Endometrium (tissue), 2 donors: ENCODE data around the gene LAMA3.

ENCODE experiments used
- FAIRE-seq: peaks from 2 replicates; lab custom pipeline; 2012; peaks lifted over from hg19 to GRCh38; lab: Jason Lieb, UNC
- donor health status: control.
- donor health status: control.

The LAMA3 gene

DNA sequence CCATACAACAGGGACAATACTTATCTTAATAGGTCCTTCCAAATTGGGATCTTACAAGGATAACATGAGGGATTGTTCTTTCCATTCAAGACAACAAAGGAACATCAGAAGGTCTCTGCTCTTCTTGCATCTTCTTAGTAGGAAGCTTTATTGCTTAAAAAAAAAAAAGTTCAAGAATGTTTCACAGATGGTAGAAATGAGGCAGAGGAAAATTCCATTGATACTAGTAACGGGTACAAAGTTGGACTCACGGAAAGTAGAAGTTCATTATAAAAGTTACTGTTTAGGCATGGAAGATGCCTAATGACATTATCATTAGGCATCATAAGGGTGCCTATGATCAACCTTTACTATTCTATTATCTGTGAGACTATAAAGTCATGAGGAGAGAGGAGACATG lies 136.2 kb downstream of the LAMA3 start:
- FAIRE-seq, result no peak

GRCh38 chr18:23825978-23826405 lies 136.7 kb downstream of the LAMA3 start:
- FAIRE-seq, result no peak

- no peak for FAIRE-seq
Observed at GRCh38 chr18:23826850-23827620, 137.8 kb downstream of the LAMA3 start.

GRCh38 chr18:23827681-23828080 lies 138.4 kb downstream of the LAMA3 start:
- no peak for FAIRE-seq

DNA sequence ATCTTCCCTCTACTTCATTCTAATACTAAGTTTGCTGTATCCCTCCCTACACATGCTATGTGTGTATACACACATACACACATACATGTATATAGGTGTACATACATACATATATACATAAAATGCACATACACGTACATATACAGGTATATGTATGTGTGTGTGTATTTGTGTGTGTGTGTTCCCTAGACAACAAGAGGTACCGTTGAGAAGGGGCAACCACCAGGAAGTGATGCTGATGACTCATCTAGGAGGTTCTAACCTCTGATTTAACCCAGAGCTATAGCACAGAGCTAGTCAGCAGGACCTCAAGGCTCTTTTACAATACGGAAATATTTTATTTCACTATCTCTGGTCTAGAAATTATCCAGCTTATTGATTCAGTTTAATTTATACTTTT lies 139.2 kb downstream of the LAMA3 start:
- FAIRE-seq, result no peak

GRCh38 chr18:23832911-23833310 lies 143.7 kb downstream of the LAMA3 start:
- FAIRE-seq, result no peak

- FAIRE-seq, result no peak
Observed at GRCh38 chr18:23833714-23834113, 144.5 kb downstream of the LAMA3 start.

- no peak for FAIRE-seq
Observed at GRCh38 chr18:23835091-23835490, 145.8 kb downstream of the LAMA3 start.

GRCh38 chr18:23835506-23835905 lies 146.3 kb downstream of the LAMA3 start:
- no peak for FAIRE-seq

DNA sequence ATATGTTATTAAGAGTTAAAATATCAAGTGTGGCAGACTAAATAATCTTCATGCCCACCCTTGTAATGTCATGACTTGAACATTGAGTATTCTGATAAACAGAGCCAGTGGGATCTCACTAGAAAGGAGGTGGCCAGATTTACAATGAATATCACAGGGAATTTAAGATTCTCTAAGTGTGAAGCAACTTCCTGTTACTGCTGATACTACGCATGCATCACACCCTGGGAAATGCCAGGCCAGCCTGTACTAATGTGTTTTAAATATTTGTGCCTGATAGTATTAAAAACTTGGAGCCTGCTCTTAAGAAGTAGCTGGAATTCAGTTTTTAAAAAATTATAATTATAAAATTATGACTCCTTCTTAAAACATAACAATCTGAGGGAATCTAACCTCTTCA lies 148.3 kb downstream of the LAMA3 start:
- no peak for FAIRE-seq

- no peak for FAIRE-seq
Observed at GRCh38 chr18:23838233-23838632, 149.0 kb downstream of the LAMA3 start.

DNA sequence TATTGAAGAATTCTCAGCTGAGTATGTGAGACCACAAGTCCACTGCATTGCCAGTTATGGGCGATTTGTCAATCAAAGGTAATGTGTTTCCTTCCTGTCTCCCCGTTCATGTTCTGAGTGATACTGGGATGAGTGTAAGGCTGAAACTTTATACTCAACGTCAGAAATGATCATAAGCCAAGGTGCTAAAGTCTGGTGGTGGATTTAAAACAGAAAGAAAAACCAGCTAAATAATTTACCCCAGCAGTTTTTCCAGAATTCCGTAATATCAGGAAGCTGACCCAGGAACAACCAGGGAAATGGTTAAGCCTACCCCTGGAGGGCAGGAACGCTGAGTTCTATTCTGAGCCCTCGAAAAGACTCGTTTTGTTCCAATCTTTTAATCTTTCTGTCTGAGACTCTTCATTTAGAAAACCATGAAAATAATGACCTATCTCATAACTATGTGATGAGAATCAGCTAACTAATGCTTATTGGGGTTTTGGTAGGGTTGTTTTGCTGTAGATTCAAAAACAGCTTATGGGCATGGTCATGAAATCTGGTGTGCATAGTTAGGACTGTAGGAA lies 149.6 kb downstream of the LAMA3 start:
- FAIRE-seq, result no peak

DNA sequence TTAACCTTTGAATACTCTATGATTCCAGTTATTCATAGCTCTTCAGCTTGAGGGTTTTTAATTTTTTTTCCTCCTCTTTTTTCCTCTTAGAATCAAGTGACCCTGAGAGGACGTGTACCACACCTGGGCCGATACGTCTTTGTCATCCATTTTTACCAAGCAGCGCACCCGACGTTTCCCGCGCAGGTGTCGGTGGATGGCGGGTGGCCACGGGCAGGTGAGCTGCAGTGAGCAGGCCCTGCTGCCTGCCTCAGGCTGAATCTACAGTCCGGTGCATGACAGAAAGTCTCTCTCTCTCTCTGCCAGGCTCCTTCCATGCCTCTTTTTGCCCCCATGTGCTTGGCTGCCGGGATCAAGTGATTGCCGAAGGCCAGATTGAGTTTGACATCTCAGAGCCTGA lies 153.1 kb downstream of the LAMA3 start:
- FAIRE-seq, result no peak

DNA sequence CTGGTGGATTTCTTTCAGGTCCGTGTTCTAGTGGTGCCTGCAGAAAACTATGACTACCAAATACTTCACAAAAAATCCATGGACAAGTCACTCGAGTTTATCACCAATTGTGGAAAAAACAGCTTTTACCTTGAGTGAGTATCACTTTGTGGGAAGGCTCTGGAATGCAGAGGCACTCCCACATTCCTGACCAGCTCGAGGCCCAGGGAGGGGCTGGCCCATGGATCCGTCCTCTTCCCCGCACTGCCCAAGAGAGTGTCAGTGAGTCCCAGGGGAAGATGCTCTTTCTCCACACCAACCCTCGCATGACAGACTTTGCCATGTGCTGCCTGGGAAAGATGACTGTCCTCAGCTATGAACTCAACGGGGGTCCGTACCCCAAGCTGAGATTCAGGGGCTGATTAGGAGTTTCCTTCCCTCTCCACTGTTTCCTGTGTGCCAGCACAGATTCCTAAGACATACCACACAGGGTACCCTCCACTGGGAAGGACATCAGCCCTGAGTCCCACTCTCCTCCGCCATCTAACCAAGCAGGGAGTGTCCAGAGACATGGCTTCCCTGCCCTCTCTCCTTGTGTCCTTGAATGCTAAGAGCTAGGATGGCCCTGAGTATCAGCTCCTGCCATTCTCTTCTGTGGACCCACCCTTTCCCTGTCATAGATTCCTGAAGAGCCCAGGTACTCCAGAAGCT lies 155.9 kb downstream of the LAMA3 start:
- no peak for FAIRE-seq

DNA sequence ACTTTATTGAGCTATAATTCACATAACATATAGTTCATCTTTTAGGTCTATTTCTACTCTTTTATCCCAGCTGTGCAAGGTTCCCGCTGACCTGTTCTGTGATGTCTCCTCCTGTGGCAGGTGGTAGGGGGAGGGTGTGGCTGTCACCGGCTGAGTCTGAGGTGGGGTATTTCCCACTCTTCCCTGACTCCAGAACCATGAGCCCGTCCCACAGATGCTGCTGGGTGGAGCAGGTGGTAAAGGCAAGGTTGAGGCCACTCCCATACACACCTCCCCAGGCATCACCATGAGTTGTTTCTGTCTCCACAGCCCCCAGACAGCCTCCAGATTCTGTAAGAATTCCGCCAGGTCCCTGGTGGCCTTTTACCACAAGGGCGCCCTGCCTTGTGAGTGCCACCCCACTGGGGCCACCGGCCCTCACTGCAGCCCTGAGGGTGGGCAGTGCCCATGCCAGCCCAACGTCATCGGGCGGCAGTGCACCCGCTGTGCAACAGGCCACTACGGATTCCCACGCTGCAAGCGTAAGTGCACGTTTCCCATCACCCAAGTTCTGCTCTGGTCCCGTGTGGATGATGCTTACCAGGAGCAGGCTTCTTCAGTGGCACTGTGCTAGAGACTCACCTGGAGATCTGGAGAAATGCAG lies 156.9 kb downstream of the LAMA3 start:
- FAIRE-seq, result no peak

- no peak for FAIRE-seq
Observed at GRCh38 chr18:23847321-23847986, 158.2 kb downstream of the LAMA3 start.

DNA sequence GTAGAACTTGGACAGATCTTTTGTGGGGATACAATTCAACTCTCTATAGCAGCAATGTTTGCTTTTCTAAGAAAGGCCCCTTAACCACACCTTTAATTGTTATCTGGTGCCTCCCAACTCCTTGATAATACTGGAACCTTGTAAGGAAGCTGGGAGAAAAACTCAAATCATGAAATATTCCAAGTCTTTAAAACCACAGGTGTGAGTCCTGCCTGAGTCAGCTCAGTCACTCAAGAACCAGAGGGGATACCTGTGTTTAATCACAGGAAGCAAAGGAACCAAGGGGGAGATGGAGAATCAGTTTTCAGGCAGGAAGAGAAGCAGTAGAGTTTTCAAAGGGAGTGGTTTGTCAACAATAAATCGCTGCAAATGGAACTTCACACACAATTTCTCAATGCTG lies 159.9 kb downstream of the LAMA3 start:
- FAIRE-seq, result no peak

GRCh38 chr18:23850215-23850614 lies 161.0 kb downstream of the LAMA3 start:
- no peak for FAIRE-seq

- no peak for FAIRE-seq
Observed at GRCh38 chr18:23851470-23852002, 162.3 kb downstream of the LAMA3 start.

DNA sequence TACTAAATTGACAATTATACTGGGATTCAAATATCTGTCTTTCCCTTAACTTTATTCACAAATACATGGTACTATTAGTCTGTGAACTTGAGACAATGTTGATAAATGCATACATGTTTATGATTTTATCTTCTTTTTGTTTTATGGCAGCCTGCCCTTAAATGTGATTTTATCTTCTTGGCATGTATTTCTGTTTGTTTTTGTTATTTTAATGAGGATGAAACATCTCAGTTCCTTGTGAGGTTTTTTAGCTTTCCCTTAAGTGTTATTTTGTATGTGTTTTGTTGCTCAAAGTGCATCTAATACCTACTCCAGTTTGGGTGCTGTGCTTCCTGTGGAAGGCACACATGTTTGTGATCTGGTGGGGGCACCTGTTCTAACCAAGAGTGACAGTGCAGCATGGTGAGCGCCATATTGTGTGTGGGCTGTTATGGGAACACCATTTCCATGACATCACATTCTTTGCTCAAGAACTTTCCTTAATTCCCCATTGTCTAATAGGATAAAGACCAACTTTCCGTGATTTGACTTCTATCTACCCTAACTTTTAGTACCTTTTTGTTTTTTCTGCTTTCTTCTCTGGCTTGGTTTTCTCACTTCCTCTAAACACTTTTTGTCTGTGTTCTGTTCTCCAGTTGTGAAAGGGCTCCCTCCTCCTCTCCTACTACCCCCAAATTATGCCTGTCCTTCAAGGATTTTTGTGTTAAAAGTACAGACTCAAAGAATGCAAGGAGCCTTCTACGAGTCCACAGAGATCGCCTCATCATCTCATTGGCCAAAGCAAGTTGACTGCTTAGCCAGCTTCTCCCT lies 163.2 kb downstream of the LAMA3 start:
- peak; percentile 81 for FAIRE-seq
